CD14-positive monocyte (primary cell): Measurements from ENCODE around the gene CRACDL. TPM values are rescaled to one million over a fixed set of nuclear protein-coding genes. Genes with fewer than 3 reads are reported as not detected.

Source experiments
- DNase-seq, 3 donors: peaks; one replicate each; pipeline ENCODE4 v3.0.0-alpha.2; 2011 to 2022
- H2AFZ ChIP-seq: 2 replicates; pipeline ENCODE4 v1.6.0; 2012; ENCODE audit warnings: mild to moderate bottlenecking, low read depth, low read length, inconsistent platforms; ENCODE audit not compliant: insufficient read depth, poor library complexity, severe bottlenecking
- H3K27ac ChIP-seq, 2 donors: 1 replicate in 1 of 2; 2 replicates in 1 of 2; pipeline ENCODE4 v1.5.1; 2012 to 2013; ENCODE audit warnings: low read length in 2 of 2, control low read depth in 1 of 2, inconsistent platforms in 1 of 2, low read depth in 1 of 2, mild to moderate bottlenecking in 1 of 2
- H3K27me3 ChIP-seq, 2 donors: one replicate each; pipeline versions ENCODE4 v1.6.0 to v1.6.1; 2011 to 2013; ENCODE audit warnings: low read length in 2 of 2; ENCODE audit not compliant: control insufficient read depth in 2 of 2, insufficient read depth in 2 of 2
- H3K36me3 ChIP-seq, 2 donors: replicated peaks in 1 of 2; 1 replicate in 1 of 2; 2 replicates in 1 of 2; pipeline versions ENCODE4 v1.5.1 to v1.6.1; 2012 to 2013; ENCODE audit warnings: low read length in 2 of 2, control low read depth in 1 of 2, inconsistent platforms in 1 of 2, mild to moderate bottlenecking in 1 of 2; ENCODE audit not compliant: insufficient read depth in 2 of 2, control insufficient read depth in 1 of 2
- H3K4me1 ChIP-seq, 2 donors: 1 replicate in 1 of 2; 2 replicates in 1 of 2; pipeline versions ENCODE4 v1.5.1 to v1.6.1; 2012 to 2013; ENCODE audit warnings: low read length in 2 of 2, control low read depth in 1 of 2, inconsistent platforms in 1 of 2, mild to moderate bottlenecking in 1 of 2, moderate library complexity in 1 of 2; ENCODE audit not compliant: insufficient read depth in 2 of 2, control insufficient read depth in 1 of 2
- H3K4me2 ChIP-seq: replicated peaks from 2 replicates; pipeline ENCODE3; 2012; ENCODE audit warnings: low read length, moderate library complexity, mild to moderate bottlenecking; ENCODE audit not compliant: poor library complexity, severe bottlenecking; ENCODE audit errors: extremely low read depth
- H3K4me3 ChIP-seq, 3 experiments: fragments of 200-600 bp in 1 of 3; sonication (generic) in 1 of 3; replicated peaks in 1 of 3; 1 replicate in 2 of 3; 2 replicates in 1 of 3; pipeline ENCODE4 v1.5.1; 2011 to 2013; ENCODE audit warnings: low read length in 3 of 3, mild to moderate bottlenecking in 3 of 3, control low read depth in 2 of 3, low read depth in 2 of 3, inconsistent platforms in 1 of 3, moderate library complexity in 1 of 3
- H3K79me2 ChIP-seq: 2 replicates; pipeline ENCODE4 v1.6.0; 2012; ENCODE audit warnings: mild to moderate bottlenecking, control low read depth, inconsistent platforms, low read length, moderate library complexity; ENCODE audit not compliant: insufficient read depth
- H3K9ac ChIP-seq: 2 replicates; pipeline ENCODE4 v1.6.0; 2017; ENCODE audit warnings: low read length, mild to moderate bottlenecking; ENCODE audit not compliant: insufficient read depth, poor library complexity, severe bottlenecking
- H3K9me3 ChIP-seq, 2 donors: replicated peaks in 1 of 2; 1 replicate in 1 of 2; 2 replicates in 1 of 2; pipeline versions ENCODE4 v1.5.1 to v1.6.1; 2012 to 2013; ENCODE audit warnings: low read length in 2 of 2, control low read depth in 1 of 2; ENCODE audit not compliant: control insufficient read depth in 1 of 2, insufficient read depth in 1 of 2
- H4K20me1 ChIP-seq: 2 replicates; pipeline ENCODE4 v1.6.0; 2012; ENCODE audit warnings: mild to moderate bottlenecking, low read length, control low read depth, moderate library complexity; ENCODE audit not compliant: insufficient read depth
- H3K27ac Mint-ChIP-seq, 7 donors: one replicate each; pipeline ENCODE4 v1.8.0; 2020; ENCODE audit warnings: mild to moderate bottlenecking in 7 of 7, mixed read lengths in 7 of 7, moderate library complexity in 6 of 7, inconsistent platforms in 2 of 7
- H3K27me3 Mint-ChIP-seq, 3 donors: one replicate each; pipeline ENCODE4 v1.8.0; 2021 to 2022; ENCODE audit warnings: low read depth in 3 of 3, mild to moderate bottlenecking in 3 of 3, mixed read lengths in 3 of 3, moderate library complexity in 3 of 3, inconsistent platforms in 1 of 3
- H3K36me3 Mint-ChIP-seq, 2 donors: one replicate each; pipeline ENCODE4 v1.8.0; 2020; ENCODE audit warnings: mixed read lengths in 2 of 2, inconsistent platforms in 1 of 2, mild to moderate bottlenecking in 1 of 2
- H3K4me1 Mint-ChIP-seq: one replicate; pipeline ENCODE4 v1.8.0; 2020; ENCODE audit warnings: mild to moderate bottlenecking, mixed read lengths
- H3K4me3 Mint-ChIP-seq, 2 donors: one replicate each; pipeline ENCODE4 v1.8.0; 2020; ENCODE audit warnings: mild to moderate bottlenecking in 2 of 2, mixed read lengths in 2 of 2, moderate library complexity in 1 of 2
- H3K9me3 Mint-ChIP-seq, 7 donors: one replicate each; pipeline ENCODE4 v1.8.0; 2020 to 2022; ENCODE audit warnings: mixed read lengths in 7 of 7, mild to moderate bottlenecking in 6 of 7, moderate library complexity in 6 of 7, inconsistent platforms in 2 of 7
- WGBS: methylation state at CpG from one replicate; pipeline ENCODE4 v1.1.5; 2013; ENCODE audit warnings: missing lambda C conversion rate; ENCODE audit not compliant: insufficient coverage; 5-methylcytosine and 5-hydroxymethylcytosine counted together
- intact Hi-C, 2 donors: fragments of 100-400 bp; cut with micrococcal nuclease; formaldehyde crosslinking; loops; one replicate each; pipeline versions ENCODE4 v1.15.0 to v1.15.1; 2023
- polyA plus RNA-seq, 3 donors: library from polyadenylated mRNA; depleted of rRNA in 1 of 3; unstranded in 2 of 3; stranded (reverse) in 1 of 3; fragments of 300-500 nt in 2 of 3; fragments of >200 nt in 1 of 3; fragmentation: Illumina TruSeq in 2 of 3; gene quantifications; 1 replicate in 2 of 3; 2 replicates in 1 of 3; pipeline ENCODE4 v1.2.3, GENCODE V29; 2012 to 2021
- TF ChIP-seq, protein P1 (sequence below): fragments of 200-600 bp; IDR thresholded peaks from one replicate; pipeline ENCODE4 v1.8.0; 2022; ENCODE audit warnings: antibody characterized with exemption, mild to moderate bottlenecking

CRACDL gene
- polyA plus RNA-seq, 3 donors = 0.12 to 0.35 (median 0.28) TPM

DNA sequence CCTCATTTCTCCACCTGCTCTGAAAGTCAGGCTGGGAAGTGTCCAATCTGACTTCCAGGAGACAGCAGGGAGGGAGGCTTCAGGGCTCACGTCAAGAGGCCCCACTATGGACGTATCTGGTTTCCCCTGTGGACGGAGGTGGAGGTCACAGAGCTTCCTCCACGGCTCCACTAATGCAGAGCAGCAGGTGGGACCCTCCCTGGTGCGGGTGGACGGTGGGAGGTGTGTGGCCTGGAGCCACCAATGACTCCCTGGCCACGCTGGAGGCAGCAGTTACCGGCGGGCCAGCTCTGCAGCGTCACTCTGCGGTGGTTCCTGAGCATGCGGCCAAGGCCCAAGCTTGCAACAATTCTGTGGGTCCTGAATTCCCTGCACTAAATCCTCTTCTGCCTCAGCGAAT lies 9.0 kb downstream of the CRACDL start:
- Histone ChIP-seq H4K20me1 (no peaks in the 10 kb centered on the region), H3K79me2 (no peaks in the 10 kb centered on the region), H3K9me3 (no peaks in the 10 kb centered on the region), H3K9ac (no peak overlapping the region), H3K4me2 (no peak overlapping the region), H2AFZ (no peak overlapping the region), H3K27ac (no peak overlapping the region), H3K4me3 (no peak overlapping the region), H3K27me3 (no peaks in the 10 kb centered on the region), H3K36me3 (no peaks in the 10 kb centered on the region), H3K4me1 (no peaks in the 10 kb centered on the region)
- peaks cover 0 to 5% (median 3%) of the 10 kb centered on the region in 7 donors for H3K9me3 Mint-ChIP-seq
- no peak for DNase-seq
- TF ChIP-seq, protein P1, sequence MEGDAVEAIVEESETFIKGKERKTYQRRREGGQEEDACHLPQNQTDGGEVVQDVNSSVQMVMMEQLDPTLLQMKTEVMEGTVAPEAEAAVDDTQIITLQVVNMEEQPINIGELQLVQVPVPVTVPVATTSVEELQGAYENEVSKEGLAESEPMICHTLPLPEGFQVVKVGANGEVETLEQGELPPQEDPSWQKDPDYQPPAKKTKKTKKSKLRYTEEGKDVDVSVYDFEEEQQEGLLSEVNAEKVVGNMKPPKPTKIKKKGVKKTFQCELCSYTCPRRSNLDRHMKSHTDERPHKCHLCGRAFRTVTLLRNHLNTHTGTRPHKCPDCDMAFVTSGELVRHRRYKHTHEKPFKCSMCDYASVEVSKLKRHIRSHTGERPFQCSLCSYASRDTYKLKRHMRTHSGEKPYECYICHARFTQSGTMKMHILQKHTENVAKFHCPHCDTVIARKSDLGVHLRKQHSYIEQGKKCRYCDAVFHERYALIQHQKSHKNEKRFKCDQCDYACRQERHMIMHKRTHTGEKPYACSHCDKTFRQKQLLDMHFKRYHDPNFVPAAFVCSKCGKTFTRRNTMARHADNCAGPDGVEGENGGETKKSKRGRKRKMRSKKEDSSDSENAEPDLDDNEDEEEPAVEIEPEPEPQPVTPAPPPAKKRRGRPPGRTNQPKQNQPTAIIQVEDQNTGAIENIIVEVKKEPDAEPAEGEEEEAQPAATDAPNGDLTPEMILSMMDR = no peak
- H3K36me3 Mint-ChIP-seq = no peaks in the 10 kb centered on the region
- intact Hi-C loops = no loop called here
- H3K4me1 Mint-ChIP-seq = no peaks in the 10 kb centered on the region
- no peak overlapping the region for H3K27ac Mint-ChIP-seq
- WGBS = 90% methylated on average over 8 of the region's 13 CpGs
- H3K4me3 Mint-ChIP-seq = no peak overlapping the region
- H3K27me3 Mint-ChIP-seq = peaks cover 0 to 8% (median 8%) of the 10 kb centered on the region in 3 donors

DNA sequence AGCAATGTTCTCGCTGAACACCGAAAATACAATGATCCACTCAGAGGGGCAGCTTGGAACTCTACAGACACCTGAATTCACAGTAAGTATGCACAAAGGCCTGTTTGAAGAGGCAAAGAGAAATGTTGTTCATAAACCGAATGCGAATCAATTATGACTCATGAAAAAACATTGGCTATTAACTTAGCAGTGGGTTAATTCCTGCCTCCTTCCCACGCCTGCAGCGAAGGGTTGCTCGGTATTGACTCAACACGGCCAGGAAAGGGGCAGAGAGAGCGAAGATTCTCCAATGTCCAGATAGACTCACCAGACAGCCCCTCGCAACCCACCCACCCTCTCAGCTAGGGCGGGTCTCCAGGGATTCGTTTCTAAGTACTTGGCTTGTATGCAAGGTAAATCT lies 9.4 kb downstream of the CRACDL start:
- no peak overlapping the region for H3K4me3 Mint-ChIP-seq
- no peak overlapping the region for H3K4me2 ChIP-seq
- H3K27me3 ChIP-seq = no peaks in the 10 kb centered on the region
- no peaks in the 10 kb centered on the region for H3K4me1 Mint-ChIP-seq
- H3K27ac ChIP-seq = no peak overlapping the region
- no peak overlapping the region for H3K27ac Mint-ChIP-seq
- intact Hi-C loops = no loop called here
- no peaks in the 10 kb centered on the region for H3K36me3 Mint-ChIP-seq
- WGBS = 77% methylated on average over 5 of the region's 12 CpGs
- no peaks in the 10 kb centered on the region for H4K20me1 ChIP-seq
- H3K36me3 ChIP-seq = no peaks in the 10 kb centered on the region
- H3K4me1 ChIP-seq = no peaks in the 10 kb centered on the region
- H3K9ac ChIP-seq = no peak overlapping the region
- TF ChIP-seq, protein P1 = no peak
- H3K9me3 ChIP-seq = no peaks in the 10 kb centered on the region
- H3K4me3 ChIP-seq = no peak overlapping the region
- DNase-seq = no peak
- peaks cover 0 to 9% (median 6%) of the 10 kb centered on the region in 3 donors for H3K27me3 Mint-ChIP-seq
- H2AFZ ChIP-seq = no peak overlapping the region
- H3K9me3 Mint-ChIP-seq = peaks cover 0 to 5% (median 3%) of the 10 kb centered on the region in 7 donors
- no peaks in the 10 kb centered on the region for H3K79me2 ChIP-seq
